IMR-90 (cell line): ENCODE results near the gene DGKE. TPM values are rescaled to one million over a fixed set of nuclear protein-coding genes. Genes with fewer than 3 reads are reported as not detected.
A peak's percentile ranks its signal among the peaks of the same experiment; 100 is the strongest.

ENCODE experiments used
- ATAC-seq: fragments of 200-7000 bp; cut with Tn5 transposase; 2 replicates; pipeline ENCODE4 v1.9.1; 2020; ENCODE audit warnings: low read depth, mild to moderate bottlenecking, moderate library complexity
- BruUV-seq: library from RNA; stranded (reverse); fragments of 400-500 nt; replicated peaks from 2 replicates; lab custom pipeline; 2021; lab: Mats Ljungman, UMichigan
- CTCF ChIA-PET: fragments of 300-600 bp; formaldehyde crosslinking; extraction: SDS; loops from one replicate; lab custom pipeline; 2021; ENCODE audit warnings: antibody characterized with exemption; lab: Yijun Ruan, JAX
- POLR2A ChIA-PET: fragments of 300-600 bp; sonication (Branson Sonifier 250); formaldehyde crosslinking; loops from one replicate; lab custom pipeline; 2022; ENCODE audit warnings: antibody characterized with exemption; ENCODE audit not compliant: unreplicated experiment; lab: Charles Lee
- DNase-seq: peaks from one replicate; pipeline ENCODE4 v3.0.0; 2013
- H2AFZ ChIP-seq: replicated peaks from 2 replicates; pipeline ENCODE3; 2013; ENCODE audit warnings: low read length, mild to moderate bottlenecking; ENCODE audit not compliant: poor library complexity
- H2AK5ac ChIP-seq: 2 replicates; pipeline ENCODE4 v1.6.1; 2013; ENCODE audit warnings: low read depth, low read length, inconsistent platforms
- H2AK9ac ChIP-seq: replicated peaks from 2 replicates; pipeline ENCODE3; 2013; ENCODE audit warnings: mild to moderate bottlenecking, low read depth, low read length, moderate library complexity; ENCODE audit not compliant: poor library complexity
- H2BK120ac ChIP-seq: 2 replicates; pipeline ENCODE4 v1.6.1; 2013; ENCODE audit warnings: low read depth, low read length, inconsistent platforms
- H2BK15ac ChIP-seq: 3 replicates; pipeline ENCODE4 v1.6.1; 2013; ENCODE audit warnings: low read depth, low read length, inconsistent platforms
- H2BK20ac ChIP-seq: 2 replicates; pipeline ENCODE4 v1.6.1; 2013; ENCODE audit warnings: low read depth, mild to moderate bottlenecking, inconsistent platforms, low read length, moderate library complexity
- H2BK5ac ChIP-seq: 2 replicates; pipeline ENCODE4 v1.6.1; 2013; ENCODE audit warnings: mild to moderate bottlenecking, low read depth, low read length, inconsistent platforms; ENCODE audit not compliant: poor library complexity, severe bottlenecking
- H3K14ac ChIP-seq: replicated peaks from 2 replicates; pipeline ENCODE4 v1.6.1; 2013; ENCODE audit warnings: low read depth, low read length, inconsistent platforms
- H3K18ac ChIP-seq: 2 replicates; pipeline ENCODE4 v1.6.1; 2013; ENCODE audit warnings: low read depth, low read length, control low read depth
- H3K23ac ChIP-seq: 2 replicates; pipeline ENCODE4 v1.6.1; 2013; ENCODE audit warnings: low read depth, low read length, inconsistent platforms
- H3K27ac ChIP-seq: 2 replicates; pipeline ENCODE4 v1.5.1; 2013; ENCODE audit warnings: mild to moderate bottlenecking, control low read depth, low read length; ENCODE audit not compliant: insufficient read depth
- H3K27me3 ChIP-seq: 2 replicates; pipeline ENCODE4 v1.6.1; 2013; ENCODE audit warnings: low read length; ENCODE audit not compliant: control insufficient read depth, insufficient read depth
- H3K36me3 ChIP-seq: 2 replicates; pipeline ENCODE4 v1.6.1; 2013; ENCODE audit warnings: low read length, mixed read lengths; ENCODE audit not compliant: control insufficient read depth, insufficient read depth
- H3K4ac ChIP-seq: 2 replicates; pipeline ENCODE4 v1.6.1; 2013; ENCODE audit warnings: low read depth, low read length, inconsistent platforms
- H3K4me1 ChIP-seq: 2 replicates; pipeline ENCODE4 v1.6.1; 2013; ENCODE audit warnings: low read length, mixed read lengths; ENCODE audit not compliant: control insufficient read depth, insufficient read depth
- H3K4me2 ChIP-seq: 2 replicates; pipeline ENCODE4 v1.6.1; 2013; ENCODE audit warnings: low read depth, mild to moderate bottlenecking, control low read depth, low read length, moderate library complexity
- H3K4me3 ChIP-seq: 2 replicates; pipeline ENCODE4 v1.5.1; 2013; ENCODE audit warnings: low read depth, mild to moderate bottlenecking, control low read depth, low read length, moderate library complexity; ENCODE audit not compliant: insufficient read depth
- H3K56ac ChIP-seq: 2 replicates; pipeline ENCODE4 v1.6.1; 2013; ENCODE audit warnings: low read length, inconsistent platforms; ENCODE audit not compliant: insufficient read depth; ENCODE audit errors: extremely low read depth
- H3K79me1 ChIP-seq, 2 experiments: 2 replicates each; pipeline ENCODE4 v1.6.1; 2013; ENCODE audit warnings: low read length in 2 of 2, inconsistent platforms in 1 of 2, low read depth in 1 of 2
- H3K9ac ChIP-seq: 2 replicates; pipeline ENCODE4 v1.6.1; 2013; ENCODE audit warnings: low read depth, low read length, control low read depth
- H3K9me1 ChIP-seq: 2 replicates; pipeline ENCODE4 v1.6.1; 2013; ENCODE audit warnings: low read length, inconsistent platforms; ENCODE audit not compliant: insufficient read depth
- H3K9me3 ChIP-seq: 2 replicates; pipeline ENCODE4 v1.6.1; 2013; ENCODE audit warnings: low read length; ENCODE audit not compliant: control insufficient read depth, insufficient read depth
- H4K20me1 ChIP-seq: 2 replicates; pipeline ENCODE4 v1.6.1; 2013; ENCODE audit warnings: low read length, inconsistent platforms; ENCODE audit not compliant: insufficient read depth
- H4K5ac ChIP-seq: 2 replicates; pipeline ENCODE4 v1.6.1; 2013; ENCODE audit warnings: mild to moderate bottlenecking, low read depth, low read length, control low read depth
- H4K8ac ChIP-seq, 2 experiments: 2 replicates each; pipeline ENCODE4 v1.6.1; 2013; ENCODE audit warnings: low read depth in 2 of 2, low read length in 2 of 2, control low read depth in 1 of 2, inconsistent platforms in 1 of 2
- H4K91ac ChIP-seq: 2 replicates; pipeline ENCODE4 v1.6.1; 2013; ENCODE audit warnings: low read depth, low read length, inconsistent platforms; ENCODE audit not compliant: insufficient read depth
- BHLHE40 ChIP-seq: fragments of 150-350 bp; IDR thresholded peaks from 2 replicates; pipeline ENCODE4 v1.6.1; 2016; ENCODE audit warnings: mild to moderate bottlenecking, low read depth, low read length
- FOS ChIP-seq: fragments of 150-350 bp; IDR thresholded peaks from 2 replicates; pipeline ENCODE4 v1.6.1; 2016; ENCODE audit warnings: low read depth, low read length
- MAFK ChIP-seq: IDR thresholded peaks from 2 replicates; pipeline ENCODE4 v1.6.1; 2012; ENCODE audit warnings: low read depth, low read length, improper control_type of control experiment
- NFE2L2 ChIP-seq: fragments of 150-350 bp; IDR thresholded peaks from 2 replicates; pipeline ENCODE4 v1.6.1; 2016; ENCODE audit warnings: low read depth, mild to moderate bottlenecking, low read length
- POLR2A ChIP-seq: IDR thresholded peaks from 2 replicates; pipeline ENCODE4 v1.6.1; 2012; ENCODE audit warnings: mild to moderate bottlenecking, low read depth, low read length
- RAD21 ChIP-seq: IDR thresholded peaks from 2 replicates; pipeline ENCODE4 v1.6.1; 2012; ENCODE audit warnings: low read length, improper control_type of control experiment
- RCOR1 ChIP-seq: IDR thresholded peaks from 2 replicates; pipeline ENCODE4 v1.6.1; 2012; ENCODE audit warnings: mild to moderate bottlenecking, low read length, improper control_type of control experiment; ENCODE audit not compliant: insufficient replicate concordance
- SMC3 ChIP-seq: fragments of 150-350 bp; IDR thresholded peaks from 2 replicates; pipeline ENCODE4 v1.6.1; 2016; ENCODE audit warnings: low read depth, mild to moderate bottlenecking, antibody characterized with exemption, low read length, moderate library complexity
- WGBS, 2 experiments: methylation state at CpG; one replicate each; pipeline versions ENCODE4 v1.1.5 to v1.1.7; 2013; ENCODE audit warnings: missing lambda C conversion rate in 2 of 2; ENCODE audit not compliant: insufficient read length in 1 of 2; ENCODE audit errors: extremely low coverage in 2 of 2; 5-methylcytosine and 5-hydroxymethylcytosine counted together
- dilution Hi-C: fragments of 300-500 bp; cut with HindIII; formaldehyde crosslinking; loops from one replicate; pipeline ENCODE4 v1.14.3; 2018; ENCODE audit warnings: low sequenced_read_pairs; ENCODE audit not compliant: unreplicated experiment
- in situ Hi-C: fragments of 300-500 bp; cut with MboI; formaldehyde crosslinking; loops from 3 replicates; pipeline ENCODE4 v1.14.3; 2019; ENCODE audit warnings: low sequenced_read_pairs, inconsistent platforms, mixed read lengths
- intact Hi-C: fragments of 100-400 bp; cut with micrococcal nuclease; formaldehyde crosslinking; loops from 2 replicates; pipeline ENCODE4 v1.10.0; 2022
- polyA plus RNA-seq, 3 experiments: library from polyadenylated mRNA; depleted of rRNA; stranded (reverse); fragments of >200 nt; gene quantifications; 2 replicates each; pipeline ENCODE4 v1.2.3, GENCODE V29; 2012; ENCODE audit warnings: low replicate concordance in 1 of 3
- total RNA-seq: library from RNA; depleted of rRNA; stranded (reverse); fragments of >200 nt; gene quantifications from 2 replicates; pipeline ENCODE4 v1.2.3, GENCODE V29; 2012
- TF ChIP-seq, protein P1 (sequence below): fragments of 150-350 bp; IDR thresholded peaks from 2 replicates; pipeline ENCODE4 v1.6.1; 2017; ENCODE audit warnings: mild to moderate bottlenecking, antibody characterized with exemption, low read length, low read depth
- TF ChIP-seq, protein P2 (sequence below): fragments of 150-350 bp; IDR thresholded peaks from 2 replicates; pipeline ENCODE4 v1.6.1; 2016; ENCODE audit warnings: low read depth, mild to moderate bottlenecking, low read length, moderate library complexity, borderline replicate concordance

Gene DGKE
- total and polyA plus RNA-seq, 2 of the 4 experiments (the other 2 are of a cell fraction), result 3.9 to 5.0 TPM

DNA sequence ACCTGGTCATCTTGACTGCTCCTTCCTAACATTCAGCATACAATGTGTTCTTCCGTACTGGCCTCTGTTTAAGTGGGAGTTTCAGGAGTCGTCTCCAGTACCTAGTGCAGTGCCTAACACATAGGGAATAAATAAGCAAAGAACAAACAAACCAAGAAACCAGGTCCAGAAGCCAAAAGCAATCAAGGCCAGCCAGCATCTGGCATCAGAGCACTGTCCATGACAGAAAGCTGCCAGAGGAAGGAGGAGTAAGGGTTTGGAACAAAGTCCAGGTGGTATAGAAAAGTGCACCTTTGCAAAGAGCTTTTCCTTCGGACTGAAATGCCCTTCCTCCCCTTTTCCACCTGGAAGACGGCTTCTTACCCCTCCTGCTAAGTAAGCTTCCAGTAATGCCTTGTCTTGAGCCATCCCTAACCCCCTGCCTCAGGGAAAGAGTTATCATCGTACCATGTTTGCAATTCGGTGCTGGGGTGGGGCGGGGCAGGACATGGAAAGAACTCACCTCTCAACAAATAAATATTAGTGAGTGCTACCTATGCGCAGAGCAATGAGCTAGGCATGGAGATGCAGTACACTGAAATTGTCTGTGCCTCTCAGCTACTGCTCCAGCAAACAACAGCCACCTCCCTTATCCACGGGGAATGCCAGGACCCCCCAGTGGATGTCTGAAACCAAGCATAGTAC lies 47.8 kb upstream of the DGKE start:
- H3K27ac ChIP-seq, result peak overlapping the region; percentile 26; the same call in 1 of the 2 replicates

More for the DNA sequence above, 47.8 kb upstream of the DGKE start:
- in situ Hi-C loops, result no loop called here
- Histone ChIP-seq H3K27me3 (no peaks in the 10 kb centered on the region), H3K9ac (no peak overlapping the region), H2AFZ (peak overlapping the region; percentile 48), H3K4me1 (peaks cover 15% of the 10 kb centered on the region), H4K5ac (peak overlapping the region; percentile 67), H2BK120ac (peak overlapping the region; percentile 77), H2BK15ac (peak overlapping the region; percentile 87), H4K91ac (peak overlapping the region; percentile 62), H4K8ac (peak overlapping the region; percentile 44 to 55), H3K4ac (peak overlapping the region; percentile 67), H2AK9ac (peak overlapping the region; percentile 34), H3K14ac (peak overlapping the region; percentile 42), H2BK5ac (peak overlapping the region; percentile 7), H3K9me3 (no peaks in the 10 kb centered on the region), H3K4me3 (no peak overlapping the region), H3K36me3 (no peaks in the 10 kb centered on the region), H4K20me1 (no peaks in the 10 kb centered on the region), H3K23ac (peak overlapping the region; percentile 10; the same call in 1 of the 2 replicates), H2BK20ac (peak overlapping the region; percentile 84), H3K9me1 (peaks cover 13% of the 10 kb centered on the region), H2AK5ac (peak overlapping the region; percentile 87), H3K4me2 (no peak overlapping the region), H3K18ac (peak overlapping the region; percentile 45), H3K56ac (no peak overlapping the region), H3K79me1 (no peaks in the 10 kb centered on the region)
- TF ChIP-seq RCOR1 (no peak), BHLHE40 (no peak), SMC3 (no peak), FOS (no peak), NFE2L2 (no peak), MAFK (no peak), RAD21 (no peak), POLR2A (no peak)
- TF ChIP-seq, protein P1, sequence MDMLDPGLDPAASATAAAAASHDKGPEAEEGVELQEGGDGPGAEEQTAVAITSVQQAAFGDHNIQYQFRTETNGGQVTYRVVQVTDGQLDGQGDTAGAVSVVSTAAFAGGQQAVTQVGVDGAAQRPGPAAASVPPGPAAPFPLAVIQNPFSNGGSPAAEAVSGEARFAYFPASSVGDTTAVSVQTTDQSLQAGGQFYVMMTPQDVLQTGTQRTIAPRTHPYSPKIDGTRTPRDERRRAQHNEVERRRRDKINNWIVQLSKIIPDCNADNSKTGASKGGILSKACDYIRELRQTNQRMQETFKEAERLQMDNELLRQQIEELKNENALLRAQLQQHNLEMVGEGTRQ, result no peak
- TF ChIP-seq, protein P2, sequence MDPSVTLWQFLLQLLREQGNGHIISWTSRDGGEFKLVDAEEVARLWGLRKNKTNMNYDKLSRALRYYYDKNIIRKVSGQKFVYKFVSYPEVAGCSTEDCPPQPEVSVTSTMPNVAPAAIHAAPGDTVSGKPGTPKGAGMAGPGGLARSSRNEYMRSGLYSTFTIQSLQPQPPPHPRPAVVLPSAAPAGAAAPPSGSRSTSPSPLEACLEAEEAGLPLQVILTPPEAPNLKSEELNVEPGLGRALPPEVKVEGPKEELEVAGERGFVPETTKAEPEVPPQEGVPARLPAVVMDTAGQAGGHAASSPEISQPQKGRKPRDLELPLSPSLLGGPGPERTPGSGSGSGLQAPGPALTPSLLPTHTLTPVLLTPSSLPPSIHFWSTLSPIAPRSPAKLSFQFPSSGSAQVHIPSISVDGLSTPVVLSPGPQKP, result no peak
- ATAC-seq, result no peak
- dilution Hi-C loops, result no loop called here
- BruUV-seq, result no TSS peak
- POLR2A ChIA-PET, result no interaction called here
- 100% methylated on average over 1 of the region's 9 CpGs; no CpG with 5 or more reads in 1 of the 2 experiments for WGBS, 2 experiments
- DNase-seq, result no peak
- CTCF ChIA-PET, result interaction anchor here (1.2 kb wide), 1 partner anchor 71 kb away, joined by 4 read pairs; no protein-coding TSS in a partner anchor
- intact Hi-C loops, result no loop called here
